ENCODE measurements around the gene SSX2. TPM values are rescaled to one million over a fixed set of nuclear protein-coding genes. Genes with fewer than 3 reads are reported as not detected.
"Not testable (repeated sequence)": the region's sequence is repeated elsewhere in the genome, so short reads cannot be mapped to it uniquely, and the experiment has no call there.

The SSX2 gene, protein sequence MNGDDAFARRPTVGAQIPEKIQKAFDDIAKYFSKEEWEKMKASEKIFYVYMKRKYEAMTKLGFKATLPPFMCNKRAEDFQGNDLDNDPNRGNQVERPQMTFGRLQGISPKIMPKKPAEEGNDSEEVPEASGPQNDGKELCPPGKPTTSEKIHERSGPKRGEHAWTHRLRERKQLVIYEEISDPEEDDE
- total RNA-seq (not detected), polyA plus RNA-seq (not detected)
- long read RNA-seq, donor 1, result 0 reads
- long read RNA-seq, donor 2, result 0 reads
- long read RNA-seq, donor 3, result 0 reads
- long read RNA-seq, donor 4, result 0 reads

DNA sequence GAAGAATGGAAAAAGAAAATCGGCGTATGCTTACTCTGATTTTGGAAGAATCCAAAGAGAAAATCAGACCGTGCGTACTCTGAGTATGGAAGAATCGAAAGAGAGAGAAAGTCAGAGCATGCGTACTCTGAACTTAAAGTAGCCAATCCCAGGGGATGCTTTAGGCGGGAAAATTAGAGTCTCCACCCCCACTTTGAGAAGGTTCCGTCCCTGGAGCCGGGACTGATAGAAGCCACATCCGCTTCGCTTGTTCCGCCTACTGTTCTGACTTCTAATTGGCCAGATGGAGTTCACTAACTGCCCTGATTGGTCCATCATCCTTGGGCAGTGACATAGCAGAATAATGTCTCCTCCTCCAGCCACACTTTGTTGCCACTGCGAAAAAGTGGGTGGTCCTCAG is at the start of gene SSX2:
Gene SSX2 (minus strand): TSS at position 101 of the 400 bp plus-strand sequence. CDS start 1,429 bp downstream, outside the sequence.
- H3K27ac ChIP-seq (ENCODE audit: low read length); DNase-seq; H3K9me3 ChIP-seq (ENCODE audit: control insufficient read depth, low read length); ATAC-seq; intact Hi-C loops (cut with DNase I); H3K4me1 ChIP-seq (ENCODE audit: control insufficient read depth, insufficient read depth, low read length); H3K27me3 ChIP-seq (ENCODE audit: control insufficient read depth, insufficient read depth); H3K4me3 ChIP-seq (ENCODE audit: low read length): not testable (repeated sequence)
- no CpG with 5 or more reads among the region's 13 CpGs for WGBS

DNA sequence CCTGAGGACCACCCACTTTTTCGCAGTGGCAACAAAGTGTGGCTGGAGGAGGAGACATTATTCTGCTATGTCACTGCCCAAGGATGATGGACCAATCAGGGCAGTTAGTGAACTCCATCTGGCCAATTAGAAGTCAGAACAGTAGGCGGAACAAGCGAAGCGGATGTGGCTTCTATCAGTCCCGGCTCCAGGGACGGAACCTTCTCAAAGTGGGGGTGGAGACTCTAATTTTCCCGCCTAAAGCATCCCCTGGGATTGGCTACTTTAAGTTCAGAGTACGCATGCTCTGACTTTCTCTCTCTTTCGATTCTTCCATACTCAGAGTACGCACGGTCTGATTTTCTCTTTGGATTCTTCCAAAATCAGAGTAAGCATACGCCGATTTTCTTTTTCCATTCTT is 44.0 kb upstream of the SSX2 start, which contains the start of gene SSX2B:
Gene SSX2B (plus strand): TSS at position 301 of the 400 bp plus-strand sequence. CDS start 1,429 bp downstream, outside the sequence.
- H3K27me3 ChIP-seq (ENCODE audit: control insufficient read depth, insufficient read depth); H3K9me3 ChIP-seq (ENCODE audit: control insufficient read depth, low read length); intact Hi-C loops (cut with DNase I); H3K27ac ChIP-seq (ENCODE audit: low read length); H3K4me3 ChIP-seq (ENCODE audit: low read length); H3K4me1 ChIP-seq (ENCODE audit: control insufficient read depth, insufficient read depth, low read length); DNase-seq; ATAC-seq: not testable (repeated sequence)
- no CpG with 5 or more reads among the region's 13 CpGs for WGBS

DNA sequence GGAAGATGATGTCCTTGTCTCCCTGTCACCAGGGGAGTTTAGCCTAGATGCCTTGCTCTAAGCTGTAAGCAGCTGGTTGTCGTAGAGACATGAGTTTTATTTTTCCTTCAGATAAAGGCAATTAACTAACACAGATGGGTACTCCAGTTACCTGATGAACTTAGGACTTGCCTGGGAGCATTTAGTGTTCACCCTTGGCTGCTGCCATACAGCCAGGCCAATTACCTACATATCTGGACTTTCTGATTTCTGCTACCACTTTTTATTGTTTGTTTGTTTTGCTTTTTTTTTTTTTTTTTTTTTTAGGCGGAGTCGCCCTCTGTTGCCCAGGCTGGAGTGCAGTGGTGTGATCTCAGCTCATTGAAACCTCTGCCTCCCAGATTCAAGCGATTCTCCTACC is 14.9 kb downstream of the SSX2 start:
- H3K27ac ChIP-seq (ENCODE audit: low read length); H3K9me3 ChIP-seq (ENCODE audit: control insufficient read depth, low read length); H3K4me3 ChIP-seq (ENCODE audit: low read length); H3K27me3 ChIP-seq (ENCODE audit: control insufficient read depth, insufficient read depth); H3K4me1 ChIP-seq (ENCODE audit: control insufficient read depth, insufficient read depth, low read length); intact Hi-C loops (cut with DNase I); ATAC-seq; DNase-seq: not testable (repeated sequence)
- WGBS, result 100% methylated on average over 1 of the region's 4 CpGs

DNA sequence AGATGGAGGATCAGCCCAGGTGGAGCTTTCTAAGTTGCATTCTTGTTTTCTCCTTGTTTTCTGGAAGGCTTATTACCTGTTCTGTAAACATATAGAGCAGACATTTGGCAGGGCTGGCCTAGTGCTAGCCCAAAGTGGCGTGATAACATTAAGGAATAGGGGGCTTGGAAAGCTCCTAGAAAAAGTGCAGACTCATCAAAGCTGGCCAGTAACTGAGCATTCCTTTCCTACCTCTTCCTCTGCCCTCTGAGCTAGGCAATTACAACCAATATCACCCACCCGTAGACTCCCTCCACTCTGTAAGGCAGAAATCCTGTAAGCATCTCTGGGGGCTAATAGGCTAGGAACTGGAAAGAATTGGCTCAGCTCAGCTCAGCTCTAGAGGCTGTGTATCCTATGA is 44.8 kb downstream of the SSX2 start:
- H3K4me1 ChIP-seq (ENCODE audit: control insufficient read depth, insufficient read depth, low read length); intact Hi-C loops (cut with DNase I); H3K4me3 ChIP-seq (ENCODE audit: low read length); DNase-seq; H3K27ac ChIP-seq (ENCODE audit: low read length); H3K9me3 ChIP-seq (ENCODE audit: control insufficient read depth, low read length); ATAC-seq; H3K27me3 ChIP-seq (ENCODE audit: control insufficient read depth, insufficient read depth): not testable (repeated sequence)
- WGBS, result 75% methylated on average over 2 of the region's 2 CpGs

DNA sequence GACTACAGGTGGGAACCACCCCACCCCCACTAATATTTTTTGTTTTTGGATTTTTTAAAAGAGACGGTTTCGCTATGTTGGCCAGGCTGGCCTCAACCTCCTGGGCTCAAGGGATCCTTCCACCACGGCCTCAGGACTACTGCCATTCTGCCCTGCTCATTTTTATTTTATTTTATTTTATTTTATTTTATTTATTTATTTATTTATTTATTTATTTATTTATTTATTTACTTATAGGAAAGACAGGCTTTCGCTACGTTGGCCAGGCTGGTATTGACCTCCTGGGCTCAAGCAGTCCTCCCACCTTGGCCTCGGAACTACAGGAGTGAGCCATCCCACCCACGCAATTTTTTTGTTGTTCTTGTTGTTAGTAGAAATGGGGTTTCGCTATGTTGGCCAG is 51.5 kb downstream of the SSX2 start:
- H3K27ac ChIP-seq (ENCODE audit: low read length); H3K9me3 ChIP-seq (ENCODE audit: control insufficient read depth, low read length); H3K27me3 ChIP-seq (ENCODE audit: control insufficient read depth, insufficient read depth); H3K4me1 ChIP-seq (ENCODE audit: control insufficient read depth, insufficient read depth, low read length); ATAC-seq; H3K4me3 ChIP-seq (ENCODE audit: low read length); DNase-seq; intact Hi-C loops (cut with DNase I): not testable (repeated sequence)
- WGBS, result 90% methylated on average over 8 of the region's 8 CpGs

DNA sequence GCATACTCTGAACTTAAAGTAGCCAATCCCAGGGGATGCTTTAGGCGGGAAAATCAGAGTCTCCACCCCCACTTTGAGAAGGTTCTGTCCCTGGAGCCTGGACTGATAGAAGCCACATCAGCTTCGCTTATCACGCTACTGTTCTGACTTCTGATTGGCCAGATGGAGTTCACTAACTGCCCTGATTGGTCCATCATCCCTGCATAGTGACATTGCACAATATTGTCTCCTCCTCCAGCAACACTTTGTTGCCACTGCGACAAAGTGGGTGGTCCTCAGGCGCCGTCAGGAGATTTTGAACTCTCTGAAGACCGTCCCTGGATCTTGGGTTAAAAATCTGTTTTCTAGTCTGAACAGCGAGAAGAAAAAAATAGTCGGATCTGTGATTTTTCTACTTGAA is 52.2 kb downstream of the SSX2 start, which contains the start of gene SSX7:
Gene SSX7 (minus strand): TSS at position 101 of the 400 bp plus-strand sequence. CDS start 1,428 bp downstream, outside the sequence.
- H3K27ac ChIP-seq (ENCODE audit: low read length); H3K4me3 ChIP-seq (ENCODE audit: low read length); DNase-seq; H3K27me3 ChIP-seq (ENCODE audit: control insufficient read depth, insufficient read depth); H3K9me3 ChIP-seq (ENCODE audit: control insufficient read depth, low read length); intact Hi-C loops (cut with DNase I); ATAC-seq; H3K4me1 ChIP-seq (ENCODE audit: control insufficient read depth, insufficient read depth, low read length): not testable (repeated sequence)
- 87% methylated on average over 9 of the region's 9 CpGs for WGBS

DNA sequence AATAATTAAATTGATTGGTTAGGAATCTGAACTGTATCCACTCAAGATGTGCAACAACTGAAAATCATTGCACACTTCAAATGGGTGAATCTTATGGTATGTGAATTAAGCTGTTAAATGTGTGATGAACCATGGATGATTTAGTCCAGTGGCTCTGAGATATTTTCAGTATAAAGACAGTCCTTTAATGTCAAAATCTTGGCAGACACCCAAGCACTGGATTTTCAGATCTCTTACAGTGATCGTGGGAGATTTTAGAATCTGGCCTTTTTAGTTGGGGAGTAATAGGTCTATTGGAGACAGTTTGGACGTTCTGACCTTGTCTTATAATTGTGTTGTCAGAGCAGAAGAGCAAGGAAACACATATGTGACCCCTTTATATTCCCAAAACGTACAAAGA is 56.3 kb downstream of the SSX2 start:
- DNase-seq; intact Hi-C loops (cut with DNase I); H3K27me3 ChIP-seq (ENCODE audit: control insufficient read depth, insufficient read depth); H3K4me3 ChIP-seq (ENCODE audit: low read length); H3K27ac ChIP-seq (ENCODE audit: low read length); H3K9me3 ChIP-seq (ENCODE audit: control insufficient read depth, low read length); H3K4me1 ChIP-seq (ENCODE audit: control insufficient read depth, insufficient read depth, low read length); ATAC-seq: not testable (repeated sequence)
- WGBS, result 43% methylated on average over 3 of the region's 3 CpGs

DNA sequence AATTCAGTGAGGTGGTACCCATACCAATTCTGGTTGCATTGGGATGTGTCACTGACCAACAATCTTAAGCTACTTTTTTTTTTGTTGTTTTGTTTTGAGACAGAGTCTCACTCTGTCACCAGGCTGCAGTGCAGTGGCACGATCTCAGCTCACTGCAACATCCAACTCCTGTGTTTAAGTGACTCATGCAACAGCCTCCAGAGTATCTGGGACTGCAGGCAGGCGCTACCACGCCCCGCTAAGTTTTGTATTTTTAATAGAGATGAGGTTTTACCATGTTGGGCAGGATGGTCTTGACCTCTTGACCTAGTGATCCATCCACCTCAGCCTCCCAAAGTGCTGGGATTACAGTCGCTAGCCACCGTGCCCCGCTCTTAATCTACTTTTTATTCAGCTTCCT is 58.0 kb downstream of the SSX2 start:
- H3K4me1 ChIP-seq (ENCODE audit: control insufficient read depth, insufficient read depth, low read length); DNase-seq; H3K27ac ChIP-seq (ENCODE audit: low read length); intact Hi-C loops (cut with DNase I); ATAC-seq; H3K9me3 ChIP-seq (ENCODE audit: control insufficient read depth, low read length); H3K27me3 ChIP-seq (ENCODE audit: control insufficient read depth, insufficient read depth); H3K4me3 ChIP-seq (ENCODE audit: low read length): not testable (repeated sequence)
- 86% methylated on average over 7 of the region's 7 CpGs for WGBS

Other genes starting within 250 kb of the SSX2 start
- gene XAGE1A, start 211.4 kb downstream of the SSX2 start, total RNA-seq, result not detected
- gene XAGE1A, start 211.4 kb downstream of the SSX2 start, polyA plus RNA-seq, result not detected
- not detected for gene XAGE1B, start 190.1 kb downstream of the SSX2 start, total RNA-seq
- not detected for gene XAGE1B, start 190.1 kb downstream of the SSX2 start, polyA plus RNA-seq
- not detected for gene SSX7, start 52.3 kb downstream of the SSX2 start, total RNA-seq
- not detected for gene SSX7, start 52.3 kb downstream of the SSX2 start, polyA plus RNA-seq
- gene SSX2B, start 44.1 kb upstream of the SSX2 start, total RNA-seq, result not detected
- gene SSX2B, start 44.1 kb upstream of the SSX2 start, polyA plus RNA-seq, result not detected
- gene SPANXN5, start 90.2 kb upstream of the SSX2 start, total RNA-seq, result not detected
- gene SPANXN5, start 90.2 kb upstream of the SSX2 start, polyA plus RNA-seq, result not detected
- gene XAGE5, start 104.1 kb upstream of the SSX2 start, total RNA-seq, result not detected
- not detected for gene XAGE5, start 104.1 kb upstream of the SSX2 start, polyA plus RNA-seq
- gene XAGE3, start 160.9 kb upstream of the SSX2 start, total RNA-seq, result not detected
- gene XAGE3, start 160.9 kb upstream of the SSX2 start, polyA plus RNA-seq, result not detected
- gene FAM156B, start 190.2 kb upstream of the SSX2 start, total RNA-seq, result 10 to 100 TPM; 11.0 to 17.6 (median 15.4) TPM
- 18.1 TPM for gene FAM156B, start 190.2 kb upstream of the SSX2 start, polyA plus RNA-seq